HG02943 (cell line): ENCODE results near the gene CPOX.
"Not testable (repeated sequence)": the region's sequence is repeated elsewhere in the genome, so short reads cannot be mapped to it uniquely, and the experiment has no call there.

ENCODE experiments used
- ATAC-seq: cut with Tn5 transposase; IDR thresholded peaks from one replicate; pipeline ENCODE4 v1.9.1; 2021; ENCODE audit warnings: mild to moderate bottlenecking, low read depth, moderate library complexity; ENCODE audit not compliant: unreplicated experiment

CPOX gene

DNA sequence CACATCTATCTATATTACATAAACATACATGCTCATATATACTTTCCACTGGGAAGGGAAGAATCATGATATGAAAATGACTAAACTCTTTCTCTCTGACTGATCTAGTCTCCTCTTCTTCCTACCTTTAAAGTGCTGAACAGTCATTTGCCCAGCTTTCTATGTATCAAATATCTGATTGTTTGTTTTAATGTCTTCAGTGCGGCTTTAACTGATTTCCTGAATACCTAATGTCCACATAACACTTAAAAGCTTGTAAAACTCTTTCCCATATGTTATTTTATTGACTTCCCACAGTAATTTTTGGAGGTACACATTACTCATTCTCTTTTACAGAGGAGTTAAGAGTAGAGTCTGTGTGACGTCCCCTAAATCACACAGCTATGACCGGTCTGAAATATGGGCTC, 28.2 kb downstream of the CPOX start:
- no peak for ATAC-seq

DNA sequence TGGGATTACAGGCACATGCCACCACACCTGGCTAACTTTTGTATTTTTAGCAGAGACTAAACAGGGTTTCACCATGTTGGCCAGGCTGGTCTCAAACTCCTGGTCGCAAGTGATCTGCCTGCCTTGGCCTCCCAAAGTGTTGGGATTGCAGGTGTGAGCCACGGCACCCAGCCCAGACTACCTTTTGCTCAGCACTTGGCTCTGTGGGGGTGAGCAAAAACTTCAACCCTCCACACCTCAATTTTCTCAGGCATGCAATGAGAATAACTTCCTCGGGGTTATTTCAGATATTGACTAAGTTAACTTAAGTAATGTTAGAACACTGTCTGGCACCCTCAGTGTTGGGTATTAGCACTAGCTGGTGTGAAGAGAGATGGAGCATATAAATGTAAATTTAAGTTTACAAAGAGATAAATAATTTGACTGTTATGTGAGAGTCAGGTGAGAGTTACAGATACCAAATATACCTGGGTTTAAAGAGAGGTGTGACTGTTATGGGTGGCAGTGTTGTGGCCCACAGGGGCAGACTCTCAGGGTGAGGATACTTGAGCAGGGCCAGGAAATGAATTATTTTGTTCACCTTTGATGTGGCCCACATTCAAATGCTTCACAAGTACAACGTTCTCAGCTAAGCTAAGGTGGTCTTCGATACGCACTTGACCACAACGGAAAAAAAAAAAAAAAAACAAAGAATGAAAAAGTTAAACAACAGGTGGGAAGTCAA, 29.0 kb downstream of the CPOX start:
- ATAC-seq, result peak; percentile 14

DNA sequence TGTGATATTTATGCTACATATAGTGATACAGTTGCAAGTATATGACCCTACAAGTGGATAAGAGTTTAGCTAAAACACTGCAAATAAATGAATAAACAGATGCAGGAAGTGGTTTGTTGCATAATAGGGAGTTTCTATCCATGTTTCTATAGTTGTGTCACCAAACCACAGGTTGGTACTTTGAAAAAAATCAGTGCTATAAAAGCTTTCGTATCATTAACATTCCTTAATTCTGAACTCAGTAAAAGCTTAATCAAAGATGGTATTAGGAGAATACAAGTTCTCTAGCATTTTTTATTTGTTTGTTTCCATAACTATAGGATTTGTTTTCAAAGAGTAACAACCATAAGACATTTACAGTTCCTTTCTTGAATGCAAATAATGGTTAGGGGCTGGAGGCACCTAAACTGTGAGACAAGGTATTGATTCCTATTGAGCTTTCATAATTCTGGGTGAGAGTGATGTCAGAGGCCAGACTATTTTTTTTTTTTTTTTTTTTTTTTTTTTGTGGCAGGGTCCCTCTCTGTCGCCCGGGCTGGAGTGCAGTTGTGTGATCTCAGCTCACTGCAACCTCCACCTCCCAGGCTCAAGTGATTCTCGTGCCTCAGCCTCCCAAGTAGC, 29.6 kb downstream of the CPOX start:
- ATAC-seq, result peak; percentile 62

DNA sequence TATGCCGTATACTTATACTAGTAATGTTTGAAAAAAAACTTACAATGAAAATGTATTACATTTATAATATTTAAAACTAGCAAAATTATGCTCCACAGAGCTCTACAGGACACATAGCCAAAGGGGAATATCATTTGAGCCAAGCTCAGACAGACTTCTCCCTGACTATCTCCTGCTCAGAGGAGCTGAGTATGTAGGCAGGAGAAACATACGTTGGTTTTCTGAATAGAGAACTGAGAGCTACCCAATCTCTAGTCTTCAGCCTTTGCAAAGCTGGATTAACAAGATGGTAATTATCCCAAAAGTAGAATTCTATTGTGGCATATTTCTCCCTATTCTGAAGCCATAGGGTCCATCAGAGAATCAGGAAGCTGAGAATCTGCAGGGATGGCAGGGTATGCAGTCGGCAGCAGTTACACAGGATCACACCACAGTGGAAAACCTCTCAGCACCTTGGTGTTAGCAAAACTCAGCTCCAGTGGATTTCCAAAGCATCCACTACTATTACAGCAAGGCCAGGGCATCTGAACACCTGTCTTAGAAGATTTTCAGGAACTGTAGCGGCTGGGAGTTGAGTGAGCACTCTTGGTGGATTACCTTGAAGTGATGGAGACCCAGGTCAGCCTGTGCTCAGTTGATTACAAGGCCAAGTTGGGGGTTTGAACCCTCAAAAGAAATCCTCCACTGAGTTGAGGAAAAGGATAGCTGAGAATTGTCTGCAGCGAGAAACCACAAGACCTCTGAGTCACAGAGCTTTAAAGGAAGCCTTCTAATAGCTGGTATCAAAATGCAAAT, 31.5 kb downstream of the CPOX start:
- no peak for ATAC-seq

DNA sequence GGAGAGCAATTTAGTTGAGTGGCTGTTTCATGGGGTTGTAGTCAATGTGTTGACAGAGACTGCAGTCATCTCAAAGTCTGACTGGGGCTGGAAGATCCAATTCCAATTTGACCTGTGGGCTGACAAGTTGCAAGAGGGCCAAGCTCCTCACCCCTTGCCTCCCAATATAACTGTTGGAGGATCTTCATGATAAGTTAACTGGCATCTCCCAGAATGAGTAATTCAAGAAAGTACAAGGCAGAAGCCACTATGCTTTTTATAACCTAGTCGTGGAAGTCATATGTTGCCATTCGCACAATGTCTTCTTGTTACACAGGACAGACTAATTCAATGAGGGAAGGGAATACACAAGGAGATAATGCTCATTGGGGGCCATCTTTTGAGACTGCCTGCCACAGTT, 32.5 kb downstream of the CPOX start:
- ATAC-seq, result no peak

DNA sequence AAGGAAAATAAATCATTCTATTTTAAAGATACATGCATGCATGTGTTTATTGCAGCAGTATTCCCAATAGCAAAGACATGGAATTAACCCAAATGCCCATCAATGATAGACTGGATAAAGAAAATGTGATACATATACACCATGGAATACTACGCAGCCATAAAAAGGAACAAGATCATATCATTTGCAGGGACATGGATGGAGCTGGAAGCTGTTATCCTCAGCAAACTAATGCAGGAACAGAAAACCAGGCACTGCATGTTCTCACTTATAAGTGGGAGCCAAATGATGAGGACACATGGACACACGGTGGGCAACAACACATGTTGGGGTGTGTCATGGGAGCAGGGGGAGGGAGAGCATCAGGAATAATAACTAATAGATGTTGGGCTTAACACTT, 33.6 kb downstream of the CPOX start:
- not testable (repeated sequence) for ATAC-seq

DNA sequence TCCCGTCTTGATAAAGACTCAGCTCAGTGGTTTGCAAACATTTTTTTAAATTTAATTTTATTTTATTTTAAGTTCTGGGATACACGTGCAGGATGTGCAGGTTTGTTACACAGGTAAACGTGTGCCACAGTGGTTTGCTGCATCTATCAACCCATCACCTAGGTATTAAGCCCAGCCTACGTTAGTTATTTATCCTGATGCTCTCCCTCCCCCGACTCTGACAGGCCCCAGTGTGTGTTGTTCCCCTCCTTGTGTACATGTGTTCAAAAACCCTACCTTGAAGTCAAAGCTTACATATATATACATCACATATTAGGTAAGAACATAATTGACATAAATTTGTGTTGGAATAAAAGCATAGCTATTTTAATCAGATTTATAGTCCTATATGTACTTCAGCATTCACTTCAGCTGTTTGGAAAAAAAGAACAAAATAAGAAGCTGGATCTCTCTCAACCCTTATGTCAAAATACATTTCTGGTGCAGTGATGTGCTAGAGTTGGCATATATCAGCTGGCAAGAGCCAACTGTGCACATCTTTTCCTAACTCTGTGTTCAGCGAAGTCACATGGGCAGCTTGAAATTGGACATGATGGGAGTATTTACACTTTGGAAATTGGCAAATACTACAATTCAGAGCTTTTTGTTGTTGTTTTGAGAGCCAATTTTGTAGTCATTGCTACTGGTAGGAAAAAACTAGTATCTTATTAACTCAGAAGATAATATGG, 35.1 kb downstream of the CPOX start:
- no peak for ATAC-seq

DNA sequence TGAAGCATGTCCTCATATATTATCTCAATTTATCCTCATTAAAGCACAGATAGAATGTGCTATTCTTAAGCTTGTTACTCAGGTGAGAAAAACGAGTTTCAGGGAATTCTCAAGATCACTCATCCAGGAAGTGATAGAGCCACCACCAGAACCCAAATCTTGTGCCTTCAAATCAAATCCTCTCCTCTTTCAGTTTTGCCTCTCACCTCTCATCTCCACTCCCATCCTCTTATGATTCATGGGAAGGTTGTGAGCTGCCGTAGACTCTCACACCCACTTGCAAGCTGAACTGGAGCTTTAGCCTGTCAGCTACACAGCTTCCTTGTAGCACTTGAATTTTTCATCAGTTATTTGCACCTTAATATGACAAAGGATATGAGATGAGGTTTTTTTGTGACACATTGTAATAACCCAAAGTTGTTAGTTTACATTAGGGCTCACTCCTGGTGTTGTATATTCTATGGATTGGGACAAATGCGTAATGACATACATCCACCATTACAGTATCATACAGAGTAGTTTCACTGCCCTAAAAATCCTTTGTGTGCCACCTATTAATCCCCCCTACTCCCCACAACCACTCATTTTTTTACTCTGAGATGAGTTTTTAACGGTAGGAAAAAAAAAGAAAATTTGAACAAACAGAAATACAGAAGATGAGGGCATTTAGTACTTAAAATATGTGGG, 35.9 kb downstream of the CPOX start:
- ATAC-seq, result no peak

DNA sequence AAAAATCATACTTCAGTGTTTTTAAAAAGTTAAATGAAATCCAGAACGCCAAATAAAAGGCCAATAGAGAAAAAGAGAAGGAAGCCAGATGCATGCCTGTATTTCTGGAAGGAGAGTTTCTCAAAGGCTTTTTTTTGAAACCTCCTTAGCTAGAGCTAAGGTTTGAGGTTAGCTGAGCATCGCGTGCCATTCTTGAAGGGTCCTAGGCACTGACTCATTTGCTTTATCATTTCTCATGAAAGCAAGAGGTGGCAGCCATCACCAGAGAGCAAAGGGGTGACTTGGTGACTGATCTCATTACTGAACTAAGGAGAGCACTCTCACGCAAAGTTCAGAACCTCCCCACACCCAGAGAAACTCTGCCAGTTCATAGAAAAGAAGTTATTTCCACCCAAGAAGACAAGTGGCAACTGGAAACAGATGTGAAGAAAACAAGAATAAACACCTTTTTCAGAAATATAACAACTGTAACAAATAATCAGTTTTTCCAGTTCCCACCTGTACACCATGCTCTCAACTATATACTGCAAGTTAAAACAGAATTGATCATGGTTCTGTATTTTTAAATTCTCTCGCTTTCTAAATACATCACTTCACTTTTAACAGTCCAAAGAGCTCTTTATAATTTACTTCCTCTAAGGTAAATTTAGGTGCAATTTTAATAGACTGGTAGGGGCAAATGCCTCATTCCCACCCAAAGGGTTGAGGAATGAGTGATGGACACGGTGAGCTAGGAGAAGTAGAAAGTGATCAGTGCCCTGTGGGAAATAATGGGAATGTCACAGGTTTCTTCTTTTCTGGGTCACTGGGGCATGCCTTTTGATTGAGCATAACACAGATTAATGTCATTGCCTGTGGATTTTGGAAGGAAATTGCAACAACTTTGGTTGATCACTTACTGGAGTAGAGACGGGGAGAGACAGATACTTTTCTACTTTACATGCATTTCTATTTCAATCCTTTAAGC, 37.0 kb downstream of the CPOX start:
- peak; percentile 74 for ATAC-seq

DNA sequence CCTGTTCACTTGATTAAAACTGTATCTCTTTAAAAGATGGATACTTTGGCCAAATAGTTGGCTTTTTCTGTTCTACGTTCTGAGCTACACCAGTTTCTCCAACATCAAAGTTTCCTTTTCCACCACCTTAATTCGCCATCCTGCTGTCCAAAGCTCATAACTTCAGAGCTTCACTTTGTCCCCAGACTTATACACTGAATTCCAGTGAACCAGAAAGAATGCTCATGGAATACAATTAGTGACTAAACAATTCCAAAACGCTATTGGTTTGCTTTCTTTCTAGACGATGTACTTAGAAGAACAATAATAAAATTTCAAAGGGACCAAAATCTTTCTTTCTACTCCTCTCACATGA, 38.4 kb downstream of the CPOX start:
- ATAC-seq, result no peak

DNA sequence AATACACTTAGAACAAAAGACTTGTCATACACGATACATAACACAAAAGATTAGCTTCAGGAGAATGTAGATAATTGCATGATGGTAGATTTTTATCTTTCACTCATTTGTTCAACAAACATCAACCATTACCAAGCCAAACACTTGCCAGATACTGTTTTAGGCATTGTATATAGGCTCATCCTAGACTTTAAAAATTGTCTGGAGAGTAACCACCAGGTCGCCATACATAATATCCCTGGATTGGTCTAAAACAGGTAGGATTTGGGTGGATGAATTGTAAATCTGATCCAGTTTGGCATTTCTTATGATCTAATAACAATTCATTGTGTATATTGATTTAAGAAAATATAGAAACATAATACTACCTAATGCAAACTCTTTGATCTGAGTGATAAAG, 38.8 kb downstream of the CPOX start:
- no peak for ATAC-seq

DNA sequence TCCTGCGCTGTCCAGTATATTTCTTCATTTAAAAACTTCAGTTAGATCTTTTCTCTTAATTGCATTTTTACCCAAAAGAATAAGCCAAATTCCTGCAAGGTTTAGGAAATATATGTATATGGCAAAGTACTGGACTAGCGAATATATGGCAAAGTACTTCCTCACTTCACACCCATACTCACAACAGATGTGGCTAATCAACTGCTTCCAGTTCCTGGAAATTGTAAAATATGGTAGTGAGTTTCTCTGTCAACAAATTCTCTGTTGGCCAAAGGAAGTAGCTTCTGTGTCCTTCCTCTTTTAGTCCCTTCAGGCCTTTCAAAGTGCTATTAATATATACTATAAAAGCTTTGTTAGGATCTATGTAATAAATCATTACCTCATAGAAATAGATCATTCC, 39.7 kb downstream of the CPOX start:
- ATAC-seq, result no peak

DNA sequence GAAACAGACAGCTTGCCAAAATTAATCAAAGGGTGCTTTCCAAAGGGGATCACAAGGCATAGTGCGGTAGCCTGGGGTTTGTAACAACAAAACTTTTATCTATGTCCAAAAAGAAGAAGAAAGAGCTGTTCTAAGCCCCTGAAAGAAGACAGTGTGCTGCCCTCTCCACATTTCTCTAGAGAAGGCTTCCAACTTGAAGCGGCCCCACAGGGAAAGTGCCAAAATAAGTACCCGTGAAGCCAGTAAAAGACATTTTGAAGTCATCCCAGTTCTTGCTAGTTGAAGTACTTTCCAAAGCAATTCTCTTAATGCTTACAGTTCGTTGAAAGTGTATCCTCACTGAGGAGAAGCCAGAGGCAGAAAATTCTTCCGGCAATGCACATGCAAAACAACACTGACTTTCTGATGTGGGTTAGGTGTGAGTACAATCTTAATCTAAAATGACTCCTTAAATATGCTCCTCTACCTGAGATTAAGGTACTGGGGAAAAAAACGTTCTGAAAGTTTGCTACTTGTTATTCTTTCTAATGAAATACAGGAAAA, 40.3 kb downstream of the CPOX start:
- no peak for ATAC-seq

DNA sequence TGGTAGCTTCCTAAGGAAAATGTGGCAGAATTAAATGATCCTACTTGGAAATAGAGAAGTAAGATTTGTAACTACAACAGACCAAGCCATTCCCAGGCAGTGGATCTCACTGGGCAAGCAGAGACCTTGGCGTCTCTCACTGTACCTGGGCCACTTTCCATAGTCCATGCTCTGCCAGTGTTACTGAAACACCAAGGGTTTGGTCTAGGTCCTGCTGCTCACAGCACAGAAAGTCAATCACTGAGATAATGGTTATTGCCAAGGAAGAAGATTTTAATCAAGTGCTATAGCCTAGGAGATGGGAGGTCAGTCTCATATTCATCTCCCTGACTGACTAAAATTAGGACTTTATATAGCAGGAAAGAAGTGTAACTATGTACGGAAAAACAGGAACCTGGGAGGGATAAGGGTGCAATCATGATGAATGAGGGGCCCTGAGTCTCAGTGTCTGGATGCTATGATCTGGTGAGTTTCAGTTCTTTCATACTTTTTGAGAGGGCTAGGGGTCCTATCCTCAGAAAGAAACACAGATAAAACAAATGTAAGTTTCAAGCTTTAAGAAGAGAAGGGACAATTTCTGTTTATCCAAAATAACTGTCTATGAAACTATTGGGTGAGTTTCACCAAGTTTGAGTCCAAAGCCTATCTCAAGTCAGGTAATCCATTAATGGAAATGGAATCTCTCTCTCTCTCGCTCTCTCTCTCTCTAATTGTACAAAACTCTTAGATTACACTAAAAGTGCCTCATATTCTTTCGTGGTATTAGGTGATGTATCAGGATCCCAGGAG, 41.0 kb downstream of the CPOX start:
- ATAC-seq, result no peak

DNA sequence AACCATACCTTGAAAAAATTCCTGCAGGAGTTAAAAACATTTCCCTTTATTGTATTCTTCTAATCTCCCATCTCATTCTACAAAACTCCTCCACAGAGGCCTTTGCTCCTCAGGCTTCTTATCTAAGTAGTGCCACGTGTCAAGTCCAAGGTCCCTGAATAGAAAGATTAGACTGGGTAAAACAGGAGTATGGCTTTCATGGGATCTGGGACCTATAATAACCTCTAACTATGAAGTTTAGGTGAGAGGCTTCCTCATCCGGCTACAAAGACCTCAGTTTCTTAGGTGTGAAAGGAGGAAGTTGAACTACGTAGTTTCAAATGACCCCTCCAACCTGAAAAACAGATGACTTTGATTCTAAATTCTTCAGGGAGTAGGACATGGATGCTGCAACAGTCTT, 41.7 kb downstream of the CPOX start:
- no peak for ATAC-seq

DNA sequence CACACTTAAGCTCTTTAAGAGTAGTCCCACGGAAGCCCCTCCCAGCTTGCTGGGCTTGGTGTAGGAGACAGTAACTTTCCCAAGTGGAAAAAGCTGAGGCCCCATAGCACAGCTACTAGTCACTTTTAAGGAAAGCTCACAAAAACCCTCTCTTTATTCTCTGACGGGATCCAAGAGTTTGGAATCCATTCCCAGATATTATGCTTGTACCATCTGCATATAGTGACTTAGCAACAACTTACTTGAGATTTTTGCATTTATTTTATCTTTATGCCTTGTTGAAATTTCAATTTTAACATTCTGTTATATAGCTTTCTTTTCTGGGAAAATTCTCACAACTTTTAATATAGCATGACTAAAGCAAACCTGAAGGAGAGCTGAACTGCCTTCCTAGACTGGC, 42.2 kb downstream of the CPOX start:
- ATAC-seq, result no peak

DNA sequence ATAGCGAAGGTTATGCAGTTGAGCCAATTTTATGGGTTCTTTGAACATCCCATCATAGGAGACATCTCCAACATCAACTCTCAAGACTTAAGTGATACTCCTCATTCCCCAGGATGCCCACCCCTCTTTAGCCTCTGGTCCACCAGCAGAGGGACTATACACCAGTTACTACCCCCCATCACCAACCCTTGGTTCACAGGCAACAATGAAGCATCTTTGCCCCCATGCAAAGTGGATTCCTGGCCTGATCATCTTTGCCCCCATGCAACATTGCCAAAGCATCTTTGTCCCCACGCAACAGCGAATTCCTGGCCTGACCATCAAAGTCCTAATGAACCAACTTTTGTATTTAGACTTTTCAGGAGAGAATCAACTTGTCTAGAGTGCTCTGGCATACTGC, 42.6 kb downstream of the CPOX start:
- ATAC-seq, result no peak

DNA sequence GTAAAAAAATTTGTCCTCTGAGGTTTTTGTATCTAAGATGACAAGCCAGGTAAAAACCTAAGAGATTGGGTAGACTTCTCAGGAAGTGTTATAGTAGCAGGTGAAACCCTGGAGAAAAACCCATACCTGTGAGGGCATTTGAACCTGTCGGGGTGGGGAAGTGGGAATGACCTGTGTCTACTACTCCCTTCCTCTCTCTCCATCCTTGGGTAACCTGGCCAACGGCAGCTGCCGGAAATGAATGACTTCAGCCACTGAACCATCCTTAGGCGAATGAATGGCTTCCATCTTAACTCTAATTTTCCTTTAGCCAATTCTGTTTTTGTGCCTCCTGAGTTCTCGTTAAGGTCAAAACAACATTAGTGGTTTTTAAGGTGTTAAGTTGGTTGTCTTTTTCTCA, 44.9 kb downstream of the CPOX start:
- ATAC-seq, result no peak
